K562 (cell line): ENCODE results near the gene RGS5. TPM values are rescaled to one million over a fixed set of nuclear protein-coding genes. Genes with fewer than 3 reads are reported as not detected.

Source experiments
- ATAC-seq: fragments of 200-7000 bp; cut with Tn5 transposase; 3 replicates; pipeline ENCODE4 v1.9.1; 2020; ENCODE audit warnings: moderate library complexity
- BruUV-seq: library from RNA; stranded (reverse); fragments of 400-500 nt; replicated peaks from 2 replicates; lab custom pipeline; 2021; lab: Mats Ljungman, UMichigan
- CTCF ChIA-PET: fragments of 300-600 bp; formaldehyde crosslinking; extraction: SDS; loops from one replicate; lab custom pipeline; 2021; ENCODE audit warnings: low intra/inter-chr PET ratio; lab: Yijun Ruan, JAX
- POLR2A ChIA-PET: fragments of 300-600, 350-650 bp; sonication (Branson Sonifier 250); formaldehyde crosslinking; extraction: SDS; loops from one replicate; lab custom pipeline; 2021; ENCODE audit warnings: antibody characterized with exemption, inconsistent platforms; lab: Yijun Ruan, JAX
- DNase-seq, 4 experiments: peaks; one replicate each; pipeline versions ENCODE4 v3.0.0 to v3.0.0-alpha.2; 2011 to 2018; ENCODE audit warnings: low spot score in 3 of 4, mixed read lengths in 3 of 4; ENCODE audit errors: extremely low read depth in 1 of 4
- FAIRE-seq: peaks from 2 replicates; lab custom pipeline; 2011; peaks lifted over from hg19 to GRCh38; lab: Jason Lieb, UNC
- H2AFZ ChIP-seq: 2 replicates; pipeline ENCODE4 v1.6.0; 2011; ENCODE audit warnings: low read depth, low read length, control low read depth, inconsistent platforms
- H3K27ac ChIP-seq: fragments of 200-600 bp; 3 replicates; pipeline ENCODE4 v1.8.0; 2011; ENCODE audit warnings: low read depth, mild to moderate bottlenecking, control low read depth, inconsistent platforms, low read length, moderate library complexity, mixed read lengths; ENCODE audit errors: extremely low read depth
- H3K27me3 ChIP-seq, 2 experiments: fragments of 300-600 bp in 1 of 2; 2 replicates in 1 of 2; 3 replicates in 1 of 2; pipeline versions ENCODE4 v1.6.0 to v1.8.0; 2011; ENCODE audit warnings: inconsistent platforms in 2 of 2, low read length in 2 of 2, mild to moderate bottlenecking in 1 of 2, mixed read lengths in 1 of 2, moderate library complexity in 1 of 2; ENCODE audit not compliant: control insufficient read depth in 2 of 2, insufficient read depth in 2 of 2
- H3K36me3 ChIP-seq: fragments of 300-600 bp; 3 replicates; pipeline ENCODE4 v1.8.0; 2011; ENCODE audit warnings: mild to moderate bottlenecking, low read length, inconsistent platforms; ENCODE audit not compliant: control insufficient read depth, insufficient read depth
- H3K4me1 ChIP-seq, 2 experiments: fragments of 200-600 bp in 1 of 2; replicated peaks in 1 of 2; 2 replicates in 1 of 2; 3 replicates in 1 of 2; pipeline versions ENCODE4 v1.5.1 to v1.8.0; 2011; ENCODE audit warnings: inconsistent platforms in 2 of 2, low read length in 2 of 2, mild to moderate bottlenecking in 1 of 2, mixed read lengths in 1 of 2, moderate library complexity in 1 of 2; ENCODE audit not compliant: control insufficient read depth in 2 of 2, insufficient read depth in 2 of 2
- H3K4me2 ChIP-seq: 2 replicates; pipeline ENCODE4 v1.6.1; 2011; ENCODE audit warnings: low read length, control low read depth, inconsistent platforms, mixed read lengths; ENCODE audit not compliant: insufficient read depth
- H3K4me3 ChIP-seq: fragments of 200-600 bp; sonication (generic), shearing (Covaris generic); 2 replicates; pipeline ENCODE4 v1.5.1; 2016; ENCODE audit warnings: control low read depth, inconsistent platforms
- H3K79me2 ChIP-seq: fragments of 200-600 bp; 3 replicates; pipeline ENCODE4 v1.8.0; 2011; ENCODE audit warnings: low read length, inconsistent platforms; ENCODE audit not compliant: control insufficient read depth, insufficient read depth
- H3K9ac ChIP-seq, 2 experiments: 2 replicates each; pipeline versions ENCODE4 v1.6.0 to v1.6.1; 2011; ENCODE audit warnings: low read depth in 2 of 2, low read length in 2 of 2, control low read depth in 1 of 2, inconsistent platforms in 1 of 2, mild to moderate bottlenecking in 1 of 2, mixed read lengths in 1 of 2; ENCODE audit not compliant: insufficient read depth in 1 of 2
- H3K9me1 ChIP-seq: one replicate; pipeline ENCODE4 v1.6.0; 2011; ENCODE audit warnings: inconsistent platforms, mild to moderate bottlenecking, low read length, moderate library complexity; ENCODE audit not compliant: control insufficient read depth, insufficient read depth
- H3K9me3 ChIP-seq: replicated peaks from 2 replicates; pipeline ENCODE4 v1.5.1; 2011; ENCODE audit warnings: low read depth, low read length, inconsistent platforms; ENCODE audit not compliant: control insufficient read depth, insufficient read depth
- H4K20me1 ChIP-seq: replicated peaks from 2 replicates; pipeline ENCODE4 v1.6.1; 2011; ENCODE audit warnings: low read length, inconsistent platforms, mixed read lengths; ENCODE audit not compliant: control insufficient read depth, insufficient read depth
- FOXA3 ChIP-seq, 2 experiments: fragments of 450-650 bp in 1 of 2; sonication (generic) in 1 of 2; formaldehyde crosslinking; IDR thresholded peaks in 1 of 2; conservative IDR thresholded peaks in 1 of 2; 2 replicates each; pipeline versions ENCODE4 v1.4.0 to v1.8.0; 2020 to 2022; ENCODE audit warnings: mild to moderate bottlenecking in 2 of 2, missing genetic modification reagents in 1 of 2
- HNRNPH1 ChIP-seq: fragments of 200-400 bp; formaldehyde crosslinking; optimal IDR thresholded peaks from 2 replicates; pipeline ENCODE3; 2017; ENCODE audit warnings: low read depth, mild to moderate bottlenecking, low read length, moderate library complexity
- ILF3 ChIP-seq: fragments of 450-650 bp; IDR thresholded peaks from 2 replicates; pipeline ENCODE4 v1.6.1; 2018; ENCODE audit warnings: antibody characterized with exemption, mild to moderate bottlenecking, moderate library complexity, borderline replicate concordance
- KLF6 ChIP-seq: fragments of 250-450 bp; sonication (Bioruptor Pico); IDR thresholded peaks from 2 replicates; pipeline ENCODE4 v1.4.0; 2020; ENCODE audit warnings: mild to moderate bottlenecking, moderate library complexity, borderline replicate concordance
- NRF1 ChIP-seq, 2 experiments: fragments of 450-650 bp; IDR thresholded peaks in 1 of 2; conservative IDR thresholded peaks in 1 of 2; 2 replicates each; pipeline ENCODE4 v1.6.1; 2014; ENCODE audit warnings: mild to moderate bottlenecking in 2 of 2
- PHB2 ChIP-seq: fragments of 450-650 bp; IDR thresholded peaks from 2 replicates; pipeline ENCODE4 v1.6.1; 2017; ENCODE audit warnings: low read depth
- SRSF7 ChIP-seq: fragments of 200-400 bp; formaldehyde crosslinking; optimal IDR thresholded peaks from 2 replicates; pipeline ENCODE3; 2017; ENCODE audit warnings: mild to moderate bottlenecking, low read depth, low read length
- ZNF584 ChIP-seq: fragments of 200-800 bp; sonication (Bioruptor generic); IDR thresholded peaks from 2 replicates; pipeline ENCODE4 v1.6.1; 2016; ENCODE audit warnings: low read depth, mild to moderate bottlenecking, missing genetic modification characterization, missing compliant biosample characterization
- WGBS: fragments of 100-300 bp; shearing (Covaris generic); methylation state at CpG from one replicate; pipeline ENCODE4 v1.1.6; 2016; ENCODE audit warnings: low coverage, mixed read lengths; ENCODE audit not compliant: insufficient coverage; ENCODE audit errors: missing lambda C conversion rate; 5-methylcytosine and 5-hydroxymethylcytosine counted together
- in situ Hi-C: fragments of 300-500 bp; cut with MboI; formaldehyde crosslinking; loops from 4 replicates; pipeline ENCODE4 v1.15.0; 2018; ENCODE audit warnings: inconsistent platforms, mixed read lengths
- intact Hi-C: fragments of 100-400 bp; cut with micrococcal nuclease; formaldehyde crosslinking; loops from 2 replicates; pipeline ENCODE4 v1.14.2; 2022
- polyA plus RNA-seq, 8 experiments: library from polyadenylated mRNA; depleted of rRNA in 4 of 8; stranded (reverse) in 5 of 8; unstranded in 3 of 8; fragments of >200 nt; fragmentation: Nextera tagmentation in 2 of 8; fragmentation: Illumina TruSeq in 1 of 8; extraction: Ambion mirVana in 2 of 8; extraction: Trizol in 1 of 8; gene quantifications; 2 replicates each; pipeline versions ENCODE4 v1.2.1 to v1.2.3, GENCODE V29; 2011 to 2014; ENCODE audit warnings: inconsistent platforms in 1 of 8, missing spikeins in 1 of 8
- total RNA-seq, 7 experiments: library from RNA; depleted of rRNA in 6 of 7; stranded (reverse); fragments of >200 nt in 6 of 7; fragmentation: Illumina TruSeq in 2 of 7; extraction: Trizol in 2 of 7; gene quantifications; 2 replicates each; pipeline versions ENCODE4 v1.2.1 to v1.2.3, GENCODE V29; 2011 to 2021; ENCODE audit warnings: low replicate concordance in 1 of 7
- TF ChIP-seq, protein P1 (sequence below): fragments of 200-600 bp; sonication (generic); IDR thresholded peaks from one replicate; pipeline ENCODE4 v1.6.1; 2012; ENCODE audit warnings: mild to moderate bottlenecking, low read depth, low read length, inconsistent platforms

RGS5 gene
- total and polyA plus RNA-seq, 9 of the 15 experiments (the other 6 are each of a cell fraction or from before 2014, with no cell fraction given): 0.71 to 5.3 (median 2.4) TPM

DNA sequence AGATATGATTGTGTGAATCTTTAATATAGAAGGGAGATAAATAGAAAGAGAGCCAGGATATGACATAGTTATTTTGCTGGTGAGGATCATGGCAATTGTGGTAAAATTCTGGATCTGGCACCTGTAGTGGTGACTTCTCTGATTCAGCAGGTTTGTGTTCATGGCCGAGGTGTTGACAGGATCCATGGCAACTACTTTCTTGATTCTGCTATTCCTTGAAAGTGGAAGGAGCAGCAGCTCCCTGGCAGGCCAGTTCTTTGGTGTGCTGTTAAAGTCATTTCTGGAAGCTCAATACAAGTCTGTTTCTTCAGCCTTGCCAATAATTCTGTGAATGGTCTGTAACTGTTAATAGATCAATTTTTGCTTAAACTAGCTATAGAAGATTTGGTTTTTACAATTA, 100.1 kb downstream of the RGS5 start:
- 0% methylated on average over 1 of the region's 1 CpG for WGBS
- Histone ChIP-seq H3K4me1 (no peaks in the 10 kb centered on the region; a peak in 1 of 5 replicates), H3K9ac (no peak overlapping the region), H3K4me2 (no peak overlapping the region), H3K36me3 (no peaks in the 10 kb centered on the region), H2AFZ (no peak overlapping the region), H4K20me1 (no peaks in the 10 kb centered on the region), H3K9me1 (no peaks in the 10 kb centered on the region), H3K79me2 (no peaks in the 10 kb centered on the region), H3K9me3 (no peaks in the 10 kb centered on the region), H3K4me3 (no peak overlapping the region), H3K27me3 (no peaks in the 10 kb centered on the region), H3K27ac (no peak overlapping the region)
- ATAC-seq (no peak), FAIRE-seq (no peak), DNase-seq (no peak)
- no peak for TF ChIP-seq FOXA3 (CRISPR knock-in tag; conservative IDR thresholded peaks at IDR 0.05 in 1 of 2, IDR thresholded peaks at IDR 0.05 in 1 of 2)
- no peak for TF ChIP-seq PHB2
- TF ChIP-seq HNRNPH1: no peak
- TF ChIP-seq ILF3: no peak
- TF ChIP-seq NRF1 (conservative IDR thresholded peaks at IDR 0.05 in 1 of 2, IDR thresholded peaks at IDR 0.05 in 1 of 2): no peak
- no peak for TF ChIP-seq ZNF584 (CRISPR knock-in tag)
- no peak for TF ChIP-seq SRSF7
- TF ChIP-seq KLF6 (CRISPR knock-in tag): no peak
- TF ChIP-seq, protein P1, sequence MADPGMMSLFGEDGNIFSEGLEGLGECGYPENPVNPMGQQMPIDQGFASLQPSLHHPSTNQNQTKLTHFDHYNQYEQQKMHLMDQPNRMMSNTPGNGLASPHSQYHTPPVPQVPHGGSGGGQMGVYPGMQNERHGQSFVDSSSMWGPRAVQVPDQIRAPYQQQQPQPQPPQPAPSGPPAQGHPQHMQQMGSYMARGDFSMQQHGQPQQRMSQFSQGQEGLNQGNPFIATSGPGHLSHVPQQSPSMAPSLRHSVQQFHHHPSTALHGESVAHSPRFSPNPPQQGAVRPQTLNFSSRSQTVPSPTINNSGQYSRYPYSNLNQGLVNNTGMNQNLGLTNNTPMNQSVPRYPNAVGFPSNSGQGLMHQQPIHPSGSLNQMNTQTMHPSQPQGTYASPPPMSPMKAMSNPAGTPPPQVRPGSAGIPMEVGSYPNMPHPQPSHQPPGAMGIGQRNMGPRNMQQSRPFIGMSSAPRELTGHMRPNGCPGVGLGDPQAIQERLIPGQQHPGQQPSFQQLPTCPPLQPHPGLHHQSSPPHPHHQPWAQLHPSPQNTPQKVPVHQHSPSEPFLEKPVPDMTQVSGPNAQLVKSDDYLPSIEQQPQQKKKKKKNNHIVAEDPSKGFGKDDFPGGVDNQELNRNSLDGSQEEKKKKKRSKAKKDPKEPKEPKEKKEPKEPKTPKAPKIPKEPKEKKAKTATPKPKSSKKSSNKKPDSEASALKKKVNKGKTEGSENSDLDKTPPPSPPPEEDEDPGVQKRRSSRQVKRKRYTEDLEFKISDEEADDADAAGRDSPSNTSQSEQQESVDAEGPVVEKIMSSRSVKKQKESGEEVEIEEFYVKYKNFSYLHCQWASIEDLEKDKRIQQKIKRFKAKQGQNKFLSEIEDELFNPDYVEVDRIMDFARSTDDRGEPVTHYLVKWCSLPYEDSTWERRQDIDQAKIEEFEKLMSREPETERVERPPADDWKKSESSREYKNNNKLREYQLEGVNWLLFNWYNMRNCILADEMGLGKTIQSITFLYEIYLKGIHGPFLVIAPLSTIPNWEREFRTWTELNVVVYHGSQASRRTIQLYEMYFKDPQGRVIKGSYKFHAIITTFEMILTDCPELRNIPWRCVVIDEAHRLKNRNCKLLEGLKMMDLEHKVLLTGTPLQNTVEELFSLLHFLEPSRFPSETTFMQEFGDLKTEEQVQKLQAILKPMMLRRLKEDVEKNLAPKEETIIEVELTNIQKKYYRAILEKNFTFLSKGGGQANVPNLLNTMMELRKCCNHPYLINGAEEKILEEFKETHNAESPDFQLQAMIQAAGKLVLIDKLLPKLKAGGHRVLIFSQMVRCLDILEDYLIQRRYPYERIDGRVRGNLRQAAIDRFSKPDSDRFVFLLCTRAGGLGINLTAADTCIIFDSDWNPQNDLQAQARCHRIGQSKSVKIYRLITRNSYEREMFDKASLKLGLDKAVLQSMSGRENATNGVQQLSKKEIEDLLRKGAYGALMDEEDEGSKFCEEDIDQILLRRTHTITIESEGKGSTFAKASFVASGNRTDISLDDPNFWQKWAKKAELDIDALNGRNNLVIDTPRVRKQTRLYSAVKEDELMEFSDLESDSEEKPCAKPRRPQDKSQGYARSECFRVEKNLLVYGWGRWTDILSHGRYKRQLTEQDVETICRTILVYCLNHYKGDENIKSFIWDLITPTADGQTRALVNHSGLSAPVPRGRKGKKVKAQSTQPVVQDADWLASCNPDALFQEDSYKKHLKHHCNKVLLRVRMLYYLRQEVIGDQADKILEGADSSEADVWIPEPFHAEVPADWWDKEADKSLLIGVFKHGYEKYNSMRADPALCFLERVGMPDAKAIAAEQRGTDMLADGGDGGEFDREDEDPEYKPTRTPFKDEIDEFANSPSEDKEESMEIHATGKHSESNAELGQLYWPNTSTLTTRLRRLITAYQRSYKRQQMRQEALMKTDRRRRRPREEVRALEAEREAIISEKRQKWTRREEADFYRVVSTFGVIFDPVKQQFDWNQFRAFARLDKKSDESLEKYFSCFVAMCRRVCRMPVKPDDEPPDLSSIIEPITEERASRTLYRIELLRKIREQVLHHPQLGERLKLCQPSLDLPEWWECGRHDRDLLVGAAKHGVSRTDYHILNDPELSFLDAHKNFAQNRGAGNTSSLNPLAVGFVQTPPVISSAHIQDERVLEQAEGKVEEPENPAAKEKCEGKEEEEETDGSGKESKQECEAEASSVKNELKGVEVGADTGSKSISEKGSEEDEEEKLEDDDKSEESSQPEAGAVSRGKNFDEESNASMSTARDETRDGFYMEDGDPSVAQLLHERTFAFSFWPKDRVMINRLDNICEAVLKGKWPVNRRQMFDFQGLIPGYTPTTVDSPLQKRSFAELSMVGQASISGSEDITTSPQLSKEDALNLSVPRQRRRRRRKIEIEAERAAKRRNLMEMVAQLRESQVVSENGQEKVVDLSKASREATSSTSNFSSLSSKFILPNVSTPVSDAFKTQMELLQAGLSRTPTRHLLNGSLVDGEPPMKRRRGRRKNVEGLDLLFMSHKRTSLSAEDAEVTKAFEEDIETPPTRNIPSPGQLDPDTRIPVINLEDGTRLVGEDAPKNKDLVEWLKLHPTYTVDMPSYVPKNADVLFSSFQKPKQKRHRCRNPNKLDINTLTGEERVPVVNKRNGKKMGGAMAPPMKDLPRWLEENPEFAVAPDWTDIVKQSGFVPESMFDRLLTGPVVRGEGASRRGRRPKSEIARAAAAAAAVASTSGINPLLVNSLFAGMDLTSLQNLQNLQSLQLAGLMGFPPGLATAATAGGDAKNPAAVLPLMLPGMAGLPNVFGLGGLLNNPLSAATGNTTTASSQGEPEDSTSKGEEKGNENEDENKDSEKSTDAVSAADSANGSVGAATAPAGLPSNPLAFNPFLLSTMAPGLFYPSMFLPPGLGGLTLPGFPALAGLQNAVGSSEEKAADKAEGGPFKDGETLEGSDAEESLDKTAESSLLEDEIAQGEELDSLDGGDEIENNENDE: no peak
- ChIA-PET POLR2A (interaction anchor here (0.6 to 1.2 kb wide), 2 partner anchors 9 to 47 kb away, joined by 3 read pairs; no protein-coding TSS in a partner anchor), CTCF (no interaction called here)
- in situ Hi-C loops: no loop called here
- BruUV-seq: no TSS peak
- intact Hi-C loops: no loop called here
